CD4-positive, alpha-beta T cell treated with Interleukin-10 for 1 hour (primary cell): Measurements from ENCODE around the gene AKAP1.

ENCODE experiments used
- DNase-seq: peaks from one replicate; pipeline ENCODE4 v3.0.0-alpha.2; 2020

AKAP1 gene

GRCh38 chr17:57084802-57085447, at the start of gene AKAP1:
AKAP1 (plus strand) TSS chr17:57085246; CDS start chr17:57105465, 20,219 bp downstream.
- peak; percentile 96 for DNase-seq

GRCh38 chr17:57035971-57036481, 49.0 kb upstream of the AKAP1 start:
- DNase-seq: no peak

GRCh38 chr17:57037411-57037810, 47.6 kb upstream of the AKAP1 start:
- DNase-seq: no peak

- no peak for DNase-seq
These were observed 46.6 kb upstream of the AKAP1 start for GRCh38 chr17:57038486-57038885.

GRCh38 chr17:57040571-57040970, 44.5 kb upstream of the AKAP1 start:
- DNase-seq: no peak

GRCh38 chr17:57043276-57043675, 41.8 kb upstream of the AKAP1 start:
- no peak for DNase-seq

- DNase-seq: no peak
These were observed 39.8 kb upstream of the AKAP1 start for GRCh38 chr17:57044976-57045867.

GRCh38 chr17:57045868-57046704, 39.0 kb upstream of the AKAP1 start:
- DNase-seq: peak; percentile 29

- DNase-seq: peak; percentile 0
These were observed 38.3 kb upstream of the AKAP1 start for GRCh38 chr17:57046749-57047148.

- DNase-seq: no peak
These were observed 37.0 kb upstream of the AKAP1 start for GRCh38 chr17:57048096-57048495.

GRCh38 chr17:57050306-57050705, 34.7 kb upstream of the AKAP1 start:
- no peak for DNase-seq

GRCh38 chr17:57051886-57052361, 33.1 kb upstream of the AKAP1 start:
- DNase-seq: no peak

- no peak for DNase-seq
These were observed 22.2 kb upstream of the AKAP1 start for GRCh38 chr17:57062865-57063264.

GRCh38 chr17:57067162-57067561, 17.9 kb upstream of the AKAP1 start:
- DNase-seq: no peak

GRCh38 chr17:57067781-57068180, 17.3 kb upstream of the AKAP1 start:
- no peak for DNase-seq

- DNase-seq: no peak
These were observed 16.8 kb upstream of the AKAP1 start for GRCh38 chr17:57068222-57068658.

- DNase-seq: no peak
These were observed 16.3 kb upstream of the AKAP1 start for GRCh38 chr17:57068707-57069106.

GRCh38 chr17:57071991-57072944, 12.8 kb upstream of the AKAP1 start:
- DNase-seq: no peak

- no peak for DNase-seq
These were observed 11.4 kb upstream of the AKAP1 start for GRCh38 chr17:57073626-57074025.

- DNase-seq: no peak
These were observed 9.9 kb upstream of the AKAP1 start for GRCh38 chr17:57075193-57075592.

GRCh38 chr17:57075785-57076184, 9.3 kb upstream of the AKAP1 start:
- no peak for DNase-seq

GRCh38 chr17:57077000-57077399, 8.0 kb upstream of the AKAP1 start:
- DNase-seq: no peak
